Ascending aorta (tissue), 2 donors: Measurements from ENCODE around the gene BATF. TPM values are rescaled to one million over a fixed set of nuclear protein-coding genes. Genes with fewer than 3 reads are reported as not detected.

Source experiments
- DNase-seq, 2 donors: peaks; one replicate each; pipeline ENCODE4 v3.0.0-alpha.2; 2019; ENCODE audit warnings: low spot score in 2 of 2
- H3K27ac ChIP-seq, 2 donors: fragments of 200-600 bp; sonication (generic); one replicate each; pipeline ENCODE4 v1.5.1; 2016 to 2017; ENCODE audit warnings: mild to moderate bottlenecking in 1 of 2
- H3K27me3 ChIP-seq: fragments of 200-600 bp; sonication (generic); one replicate; pipeline ENCODE4 v1.5.1; 2017
- H3K36me3 ChIP-seq, 2 donors: fragments of 200-600 bp; sonication (generic); one replicate each; pipeline ENCODE4 v1.5.1; 2016
- H3K4me1 ChIP-seq, 2 donors: fragments of 200-600 bp; sonication (generic); one replicate each; pipeline ENCODE4 v1.5.1; 2016 to 2017; ENCODE audit warnings: mild to moderate bottlenecking in 1 of 2
- H3K4me3 ChIP-seq, 2 donors: fragments of 200-600 bp; sonication (generic); one replicate each; pipeline ENCODE4 v1.5.1; 2016 to 2017; ENCODE audit warnings: mild to moderate bottlenecking in 1 of 2
- H3K9me3 ChIP-seq, 2 donors: fragments of 200-600 bp; sonication (generic); one replicate each; pipeline ENCODE4 v1.5.1; 2016
- intact Hi-C: fragments of 100-400 bp; cut with DNase I; formaldehyde crosslinking; loops from one replicate; pipeline ENCODE4 v1.15.1; 2023
- total RNA-seq: library from RNA; depleted of rRNA; stranded (reverse); fragments of >200 nt; gene quantifications from one replicate; pipeline ENCODE4 v1.1.0, GENCODE V29; 2016
- TF ChIP-seq, protein P1 (sequence below), 3 experiments: fragments of 200-600 bp in 2 of 3; fragments of 450-650 bp in 1 of 3; sonication (generic) in 2 of 3; IDR thresholded peaks; one replicate each; pipeline ENCODE4 v1.5.1; 2016 to 2019; ENCODE audit warnings: antibody characterized with exemption in 3 of 3, mild to moderate bottlenecking in 1 of 3, moderate library complexity in 1 of 3

Gene BATF
- total RNA-seq, 1 donor from 2014 or later = not detected

DNA sequence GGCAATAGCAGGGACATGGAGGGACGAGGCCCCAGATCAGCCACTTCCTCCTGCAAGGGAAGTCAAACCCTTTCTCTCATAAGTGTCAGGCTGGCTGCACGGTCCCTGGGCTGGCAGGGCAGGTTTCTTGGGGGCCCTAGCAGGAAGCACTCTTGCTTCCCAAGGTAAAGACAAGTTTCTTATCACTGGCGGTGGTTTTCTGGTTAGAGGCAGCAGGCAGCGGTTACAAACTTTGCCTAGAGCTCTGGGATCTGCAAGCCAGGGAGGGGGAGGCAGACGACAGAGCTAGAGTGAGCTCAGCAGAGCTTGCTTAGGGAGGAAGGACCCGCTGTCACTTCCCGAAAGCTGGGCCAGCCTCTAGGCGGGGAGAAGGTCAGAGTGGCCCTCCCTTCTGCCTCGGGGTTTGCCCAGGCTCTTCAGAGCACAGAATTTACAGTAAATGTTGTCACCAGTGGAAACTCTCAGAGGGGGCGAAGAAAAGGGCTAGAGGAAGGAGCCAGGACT, 20.4 kb downstream of the BATF start:
- Histone ChIP-seq H3K27ac (peak overlapping the region in 1 of 2 donors; percentile 19), H3K27me3 (no peaks in the 10 kb centered on the region), H3K9me3 (no peaks in the 10 kb centered on the region), H3K4me1 (no peaks in the 10 kb centered on the region), H3K36me3 (no peaks in the 10 kb centered on the region), H3K4me3 (no peak overlapping the region)
- intact Hi-C loops = no loop called here
- TF ChIP-seq, protein P1, sequence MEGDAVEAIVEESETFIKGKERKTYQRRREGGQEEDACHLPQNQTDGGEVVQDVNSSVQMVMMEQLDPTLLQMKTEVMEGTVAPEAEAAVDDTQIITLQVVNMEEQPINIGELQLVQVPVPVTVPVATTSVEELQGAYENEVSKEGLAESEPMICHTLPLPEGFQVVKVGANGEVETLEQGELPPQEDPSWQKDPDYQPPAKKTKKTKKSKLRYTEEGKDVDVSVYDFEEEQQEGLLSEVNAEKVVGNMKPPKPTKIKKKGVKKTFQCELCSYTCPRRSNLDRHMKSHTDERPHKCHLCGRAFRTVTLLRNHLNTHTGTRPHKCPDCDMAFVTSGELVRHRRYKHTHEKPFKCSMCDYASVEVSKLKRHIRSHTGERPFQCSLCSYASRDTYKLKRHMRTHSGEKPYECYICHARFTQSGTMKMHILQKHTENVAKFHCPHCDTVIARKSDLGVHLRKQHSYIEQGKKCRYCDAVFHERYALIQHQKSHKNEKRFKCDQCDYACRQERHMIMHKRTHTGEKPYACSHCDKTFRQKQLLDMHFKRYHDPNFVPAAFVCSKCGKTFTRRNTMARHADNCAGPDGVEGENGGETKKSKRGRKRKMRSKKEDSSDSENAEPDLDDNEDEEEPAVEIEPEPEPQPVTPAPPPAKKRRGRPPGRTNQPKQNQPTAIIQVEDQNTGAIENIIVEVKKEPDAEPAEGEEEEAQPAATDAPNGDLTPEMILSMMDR (IDR thresholded peaks at IDR 0.05) = no peak
- peak; percentile 14 to 85 for DNase-seq

DNA sequence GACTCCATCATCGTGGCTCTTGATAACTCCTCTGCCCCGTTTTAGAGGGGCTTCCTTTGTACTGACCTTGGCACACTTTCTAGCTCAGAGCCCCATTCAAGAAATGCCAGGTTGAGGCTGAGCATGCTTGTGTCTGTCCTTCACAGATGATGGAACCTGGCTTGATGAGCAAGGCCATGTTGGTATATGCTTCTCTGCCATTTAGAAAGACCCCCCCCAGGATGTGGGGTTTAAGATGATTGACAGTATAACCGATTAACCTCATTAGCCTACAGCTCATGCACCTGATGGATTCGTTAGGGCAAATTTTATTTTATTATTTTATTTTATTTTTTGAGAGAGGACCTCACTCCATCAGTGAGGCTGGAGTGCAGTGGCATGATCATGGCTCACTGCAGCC, 21.0 kb downstream of the BATF start:
- no peaks in the 10 kb centered on the region for H3K4me1 ChIP-seq

DNA sequence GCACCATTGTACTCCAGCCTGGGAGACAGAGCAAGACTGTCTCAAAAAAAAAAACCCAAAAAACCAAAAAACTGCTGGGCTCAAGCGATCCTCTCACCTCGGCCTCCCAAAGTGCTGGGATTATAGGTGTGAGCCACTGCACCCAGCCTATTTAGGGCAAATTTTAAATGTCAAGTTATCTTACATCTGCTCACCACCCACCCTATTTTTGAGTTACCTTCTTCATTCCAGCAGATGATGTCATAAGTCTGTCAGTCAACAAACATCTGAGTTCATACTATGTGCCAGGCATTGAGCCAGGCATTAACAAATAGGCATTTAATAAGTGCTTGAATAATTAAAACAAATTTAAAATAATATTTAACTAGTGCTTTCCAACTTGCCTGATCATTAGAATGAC, 21.5 kb downstream of the BATF start:
- no peak for DNase-seq
- no peak overlapping the region for H3K27ac ChIP-seq
- H3K4me3 ChIP-seq = no peak overlapping the region
- intact Hi-C loops = no loop called here
- TF ChIP-seq, protein P1 (IDR thresholded peaks at IDR 0.05) = no peak
- H3K4me1 ChIP-seq = no peaks in the 10 kb centered on the region
- H3K9me3 ChIP-seq = no peaks in the 10 kb centered on the region
- no peaks in the 10 kb centered on the region for H3K36me3 ChIP-seq
- no peaks in the 10 kb centered on the region for H3K27me3 ChIP-seq

More for the DNA sequence above, 21.0 kb downstream of the BATF start:
- intact Hi-C loops = no loop called here
- Histone ChIP-seq H3K27me3 (no peaks in the 10 kb centered on the region), H3K4me3 (no peak overlapping the region), H3K36me3 (no peaks in the 10 kb centered on the region), H3K27ac (no peak overlapping the region), H3K9me3 (no peaks in the 10 kb centered on the region)
- TF ChIP-seq, protein P1 (IDR thresholded peaks at IDR 0.05) = no peak
- DNase-seq = no peak

DNA sequence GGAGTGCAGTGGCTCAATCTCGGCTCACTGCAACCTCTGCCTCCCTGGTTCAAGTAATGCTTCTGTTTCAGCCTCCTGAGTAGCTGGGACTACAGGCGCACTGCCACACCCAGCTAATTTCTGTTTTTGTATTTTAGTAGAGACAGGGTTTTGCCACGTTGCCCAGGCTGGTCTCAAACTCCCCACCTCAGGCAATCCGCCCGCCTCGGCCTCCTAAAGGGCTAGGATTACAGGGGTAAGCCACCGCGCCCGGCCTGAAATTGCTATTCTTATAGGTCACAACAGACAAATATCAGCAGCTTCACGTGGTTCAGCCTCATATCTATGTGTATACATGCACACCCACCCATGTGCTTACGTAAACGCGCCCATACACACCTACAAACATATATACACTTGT, 23.6 kb downstream of the BATF start:
- no peak for DNase-seq
- no peak overlapping the region for H3K27ac ChIP-seq
- no peaks in the 10 kb centered on the region for H3K27me3 ChIP-seq
- no peak overlapping the region for H3K4me3 ChIP-seq
- TF ChIP-seq, protein P1 (IDR thresholded peaks at IDR 0.05) = no peak
- H3K36me3 ChIP-seq = no peaks in the 10 kb centered on the region
- no peaks in the 10 kb centered on the region for H3K9me3 ChIP-seq
- intact Hi-C loops = no loop called here
- no peaks in the 10 kb centered on the region for H3K4me1 ChIP-seq

DNA sequence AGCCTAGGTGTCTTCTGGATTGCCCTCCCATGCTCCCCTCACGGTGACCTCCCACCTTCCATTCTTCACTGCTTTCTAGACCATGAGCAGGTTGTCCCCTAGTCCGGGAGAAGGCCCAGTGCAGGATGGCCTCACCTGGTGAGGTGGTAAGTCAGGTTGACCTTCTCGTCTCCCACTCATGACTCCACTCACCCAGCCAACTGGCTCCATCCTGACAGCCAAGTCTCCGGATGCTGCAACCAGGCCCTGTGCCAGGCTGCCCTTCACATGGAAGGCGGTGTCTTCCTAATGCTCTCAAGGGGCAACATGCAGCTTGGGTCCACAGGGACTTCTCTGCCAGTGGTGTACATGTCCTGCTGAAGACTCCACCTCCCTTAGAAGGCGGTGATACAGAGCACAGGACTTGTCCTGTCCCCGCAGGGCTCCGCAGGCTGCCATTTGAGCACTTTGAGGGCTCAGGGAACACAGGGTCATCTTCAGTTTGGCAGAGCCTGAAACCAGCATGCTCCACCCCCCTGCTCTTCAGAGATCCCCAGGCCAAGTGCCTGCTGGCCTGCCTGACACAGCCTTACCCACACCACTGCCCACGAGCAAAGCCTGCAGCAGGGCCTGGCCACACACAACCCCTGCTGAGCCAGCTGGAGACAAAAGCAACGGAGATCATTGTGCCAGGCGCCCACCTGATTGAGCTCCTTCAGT, 25.4 kb downstream of the BATF start:
- DNase-seq = no peak
- intact Hi-C loops = no loop called here
- no peaks in the 10 kb centered on the region for H3K27me3 ChIP-seq
- no peak overlapping the region for H3K27ac ChIP-seq
- TF ChIP-seq, protein P1 (IDR thresholded peaks at IDR 0.05) = no peak
- H3K4me3 ChIP-seq = no peak overlapping the region
- H3K36me3 ChIP-seq = no peaks in the 10 kb centered on the region
- no peaks in the 10 kb centered on the region for H3K9me3 ChIP-seq
- H3K4me1 ChIP-seq = no peaks in the 10 kb centered on the region
